GM18498 (cell line): ENCODE data around the gene MLXIPL.
"Not testable (repeated sequence)": the region's sequence is repeated elsewhere in the genome, so short reads cannot be mapped to it uniquely, and the experiment has no call there.

ENCODE experiments used
- ATAC-seq: cut with Tn5 transposase; IDR thresholded peaks from one replicate; pipeline ENCODE4 v1.9.1; 2021; ENCODE audit warnings: mild to moderate bottlenecking, moderate library complexity; ENCODE audit not compliant: unreplicated experiment

The MLXIPL gene

DNA sequence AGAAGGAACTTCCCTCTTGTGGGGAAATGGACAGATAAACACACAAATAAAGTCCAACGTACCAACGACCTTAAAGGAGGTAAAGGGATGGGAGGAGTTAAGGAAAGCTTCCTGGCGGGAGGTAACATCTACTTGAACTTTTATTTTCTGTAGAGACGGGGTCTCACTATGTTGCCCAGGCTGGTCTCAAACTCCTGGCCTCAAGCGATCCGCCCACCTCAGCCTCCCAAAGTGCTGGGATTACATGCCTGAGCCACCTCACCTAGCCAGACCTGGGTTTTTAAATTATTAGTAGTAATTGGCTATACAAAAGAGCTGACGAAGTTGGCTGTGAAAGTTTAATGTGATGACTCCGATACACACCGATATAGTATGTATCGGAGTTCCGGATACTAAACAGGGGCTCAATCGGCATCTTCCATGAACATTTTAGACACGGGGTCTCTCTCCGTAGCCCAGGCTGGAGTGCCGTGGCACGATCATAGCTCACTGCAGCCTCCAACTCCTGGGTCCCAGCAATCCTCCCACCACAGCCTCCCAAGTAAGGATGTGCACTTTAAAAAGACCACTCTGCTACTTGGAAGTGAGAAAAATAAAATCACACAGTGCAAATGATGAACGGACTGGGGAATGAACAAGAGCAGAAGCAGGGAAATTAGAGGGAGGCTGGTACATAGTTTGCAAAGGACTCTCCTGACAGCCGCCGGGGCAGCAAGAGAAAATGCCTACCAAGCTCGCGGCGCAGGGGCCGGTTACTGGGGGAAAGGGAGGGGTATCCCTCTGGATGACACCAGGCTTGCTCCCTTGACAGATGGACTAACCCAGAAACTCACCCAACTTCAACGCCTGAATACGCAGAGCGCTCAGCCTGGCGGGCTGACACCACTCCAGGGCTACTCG lies 67.9 kb downstream of the MLXIPL start:
- no peak for ATAC-seq

DNA sequence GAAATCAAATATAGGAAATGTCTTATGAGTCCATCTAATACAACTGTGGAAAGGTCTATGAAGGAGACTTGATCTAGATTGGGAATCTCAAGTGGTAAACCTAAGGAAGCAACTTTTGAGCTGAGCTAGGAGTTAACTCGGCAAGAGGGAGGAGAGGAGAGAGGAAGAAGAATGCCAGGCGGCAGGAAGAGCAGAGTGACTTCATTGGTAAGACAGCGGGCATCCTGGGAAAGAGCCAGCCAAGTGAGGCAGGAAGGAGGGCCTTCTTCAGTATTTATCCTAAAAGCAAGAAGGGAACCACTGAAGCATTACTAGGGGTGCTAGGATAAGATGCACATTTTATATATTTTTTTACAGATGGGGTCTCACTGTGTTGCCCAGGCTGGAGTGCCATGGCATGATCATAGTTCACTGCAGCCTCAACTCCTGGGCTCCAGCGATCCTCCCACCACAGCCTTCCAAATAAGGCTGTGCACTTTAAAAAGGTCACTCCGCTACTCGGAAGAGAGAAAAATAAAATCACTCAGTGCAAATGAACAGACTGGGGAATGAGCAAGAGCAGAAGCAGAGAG lies 68.8 kb downstream of the MLXIPL start:
- no peak for ATAC-seq

DNA sequence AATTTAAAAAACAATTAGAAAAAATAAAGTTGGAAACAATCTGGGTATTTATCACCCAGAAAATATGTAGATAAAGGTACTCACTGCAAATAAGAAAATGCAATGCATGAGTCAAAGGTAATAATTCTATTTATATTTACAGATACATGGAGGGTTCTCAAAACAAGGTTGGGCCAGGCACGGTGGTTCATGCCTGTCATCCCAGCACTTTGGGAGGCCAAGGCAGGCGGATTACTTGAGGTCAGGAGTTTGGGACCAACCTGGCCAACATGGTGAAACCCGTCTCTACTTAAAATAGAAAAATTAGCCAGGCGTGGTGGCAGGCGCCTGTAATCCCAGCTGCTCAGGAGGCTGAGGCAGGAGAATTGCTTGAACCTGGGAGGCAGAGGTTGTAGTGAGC lies 74.2 kb downstream of the MLXIPL start:
- ATAC-seq, result not testable (repeated sequence)

DNA sequence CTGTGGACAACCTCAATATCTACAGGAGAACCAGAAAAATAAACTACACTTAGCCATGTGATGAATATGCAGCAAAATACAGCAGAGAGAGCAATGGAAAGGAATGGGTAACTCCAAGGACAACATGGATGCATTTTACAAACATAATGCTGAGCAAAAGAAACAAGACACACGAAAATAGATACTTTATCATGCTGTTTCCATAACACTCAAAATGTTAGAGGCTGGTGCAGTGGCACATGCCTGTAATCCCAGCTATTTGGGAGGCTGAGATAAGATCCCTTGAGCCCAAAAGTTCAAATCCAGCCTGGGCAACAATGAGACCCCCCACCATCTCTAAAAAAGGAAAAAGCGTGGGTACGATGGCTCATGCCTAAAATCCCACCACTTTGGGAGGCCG lies 75.1 kb downstream of the MLXIPL start:
- no peak for ATAC-seq

DNA sequence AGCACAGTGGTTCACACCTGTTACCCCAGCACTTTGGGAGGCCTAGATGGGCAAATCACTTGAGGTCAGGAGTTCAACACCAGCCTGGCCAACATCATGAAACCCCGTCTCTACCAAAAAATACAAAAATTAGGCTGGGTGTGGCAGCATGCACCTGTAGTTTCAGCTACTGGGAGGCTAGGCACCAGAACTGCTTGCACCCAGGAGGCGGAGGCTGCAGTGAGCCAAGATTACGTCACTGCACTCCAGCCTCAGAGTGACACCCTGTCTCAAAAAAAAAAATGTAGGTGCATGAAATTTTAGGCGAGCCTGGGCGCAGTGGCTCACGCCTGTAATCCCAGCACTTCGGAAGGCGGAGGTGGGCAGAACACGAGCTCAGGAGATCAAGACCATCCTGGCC lies 76.5 kb downstream of the MLXIPL start:
- no peak for ATAC-seq

DNA sequence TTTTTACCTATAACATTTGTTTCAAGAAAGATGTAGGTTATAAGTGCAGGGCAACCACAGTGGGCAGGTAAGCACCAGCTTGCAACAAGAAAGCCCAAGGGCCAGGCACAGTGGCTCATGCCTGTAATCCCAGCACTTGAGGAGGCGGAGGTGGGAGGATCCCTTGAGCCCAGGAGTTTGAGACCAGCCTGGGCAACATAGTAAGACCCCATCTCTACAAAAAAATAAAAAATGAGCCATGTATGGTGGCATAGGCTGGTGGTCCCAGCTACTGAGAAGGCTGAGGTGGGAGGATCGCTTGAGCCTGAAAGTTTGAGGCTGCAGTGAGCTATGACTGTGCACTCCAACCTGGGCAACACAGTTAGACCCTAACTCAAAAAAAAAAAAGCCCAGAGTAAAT lies 79.6 kb downstream of the MLXIPL start:
- ATAC-seq, result no peak
